GM23338 (cell line): ENCODE measurements around the gene NCKAP5.

Experiments used
- CREB1 ChIP-seq: fragments of 250-450 bp; sonication (Bioruptor Pico); IDR thresholded peaks from 2 replicates; pipeline ENCODE4 v1.5.0; 2020; ENCODE audit warnings: low read depth, mild to moderate bottlenecking, moderate library complexity
- CTCF ChIP-seq, 2 experiments: fragments of 200-600 bp in 1 of 2; sonication (generic) in 1 of 2; conservative IDR thresholded peaks; 2 replicates each; pipeline versions ENCODE4 v1.5.1 to v1.6.1; 2016 to 2017; ENCODE audit warnings: antibody characterized with exemption in 2 of 2, low read depth in 2 of 2, mild to moderate bottlenecking in 2 of 2, moderate library complexity in 1 of 2
- ETS1 ChIP-seq: IDR thresholded peaks from 2 replicates; pipeline ENCODE4 v1.6.1; 2016; ENCODE audit warnings: antibody characterized with exemption
- EZH2 ChIP-seq: fragments of 200-600 bp; sonication (generic); IDR thresholded peaks from one replicate; pipeline ENCODE4 v1.8.0; 2017; ENCODE audit warnings: antibody characterized with exemption, mild to moderate bottlenecking, low read depth; ENCODE audit not compliant: unreplicated experiment
- EZH2phosphoT487 ChIP-seq: fragments of 200-600 bp; sonication (generic); IDR thresholded peaks from one replicate; pipeline ENCODE4 v1.8.1; 2018; ENCODE audit warnings: antibody characterized with exemption; ENCODE audit not compliant: unreplicated experiment
- JUNB ChIP-seq: IDR thresholded peaks from one replicate; pipeline ENCODE4 v1.6.1; 2016; ENCODE audit warnings: antibody characterized with exemption; ENCODE audit not compliant: unreplicated experiment
- POLR2AphosphoS5 ChIP-seq: IDR thresholded peaks from 2 replicates; pipeline ENCODE4 v1.6.1; 2016; ENCODE audit warnings: antibody characterized with exemption, low read depth
- REST ChIP-seq: IDR thresholded peaks from one replicate; pipeline ENCODE4 v1.6.1; 2018; ENCODE audit warnings: antibody characterized with exemption; ENCODE audit not compliant: unreplicated experiment
- ZNF114 ChIP-seq: fragments of 250-450 bp; sonication (Bioruptor Pico); IDR thresholded peaks from 2 replicates; pipeline ENCODE4 v1.5.0; 2020; ENCODE audit warnings: mild to moderate bottlenecking, moderate library complexity
- ZNF331 ChIP-seq: fragments of 250-450 bp; sonication (Bioruptor Pico); IDR thresholded peaks from 2 replicates; pipeline ENCODE4 v1.5.0; 2020; ENCODE audit warnings: low read depth, mild to moderate bottlenecking, moderate library complexity
- ZNF462 ChIP-seq: fragments of 250-450 bp; sonication (Bioruptor Pico); IDR thresholded peaks from 2 replicates; pipeline ENCODE4 v1.5.0; 2020; ENCODE audit warnings: mild to moderate bottlenecking, moderate library complexity

- no peak for TF ChIP-seq EZH2phosphoT487
- TF ChIP-seq CREB1 (CRISPR knock-in tag): no peak
- no peak for TF ChIP-seq CTCF (conservative IDR thresholded peaks at IDR 0.05; ENCODE audit: low read depth in 2 of 2)
- TF ChIP-seq EZH2: no peak
- TF ChIP-seq POLR2AphosphoS5: no peak
- no peak for TF ChIP-seq REST
- no peak for TF ChIP-seq ETS1
- no peak for TF ChIP-seq ZNF462
- TF ChIP-seq ZNF331 (CRISPR knock-in tag): no peak
- TF ChIP-seq ZNF114 (CRISPR knock-in tag): no peak
- TF ChIP-seq JUNB: no peak
Observed at GRCh38 chr2:132627536-132627935, 940.7 kb downstream of the NCKAP5 start.
